CD4-positive, alpha-beta memory T cell (primary cell): ENCODE measurements around the gene TAGLN2. TPM values are rescaled to one million over a fixed set of nuclear protein-coding genes. Genes with fewer than 3 reads are reported as not detected.
"Not testable (repeated sequence)": the region's sequence is repeated elsewhere in the genome, so short reads cannot be mapped to it uniquely, and the experiment has no call there.

Experiments used
- CTCF ChIA-PET: fragments of 350-600 bp; sonication (Branson Sonifier 250); formaldehyde crosslinking; loops from one replicate; lab custom pipeline; 2021; ENCODE audit warnings: inconsistent platforms; ENCODE audit not compliant: partially characterized antibody; lab: Charles Lee
- POLR2A ChIA-PET: fragments of 350-600 bp; sonication (Branson Sonifier 250); formaldehyde crosslinking; loops from one replicate; lab custom pipeline; 2021; ENCODE audit not compliant: partially characterized antibody; lab: Charles Lee
- DNase-seq, 5 donors: peaks; one replicate each; pipeline versions ENCODE4 v3.0.0 to v3.0.0-alpha.2; 2020 to 2022; ENCODE audit warnings: mixed read lengths in 1 of 5
- H3K27ac ChIP-seq: one replicate; pipeline ENCODE4 v1.7.0; 2013; ENCODE audit warnings: low read depth, low read length
- H3K27me3 ChIP-seq: 2 replicates; pipeline ENCODE4 v1.7.0; 2013; ENCODE audit warnings: mild to moderate bottlenecking, low read length, moderate library complexity; ENCODE audit not compliant: insufficient read depth
- H3K36me3 ChIP-seq: 2 replicates; pipeline ENCODE4 v1.7.0; 2013; ENCODE audit warnings: mild to moderate bottlenecking, low read length, moderate library complexity; ENCODE audit not compliant: insufficient read depth
- H3K4me1 ChIP-seq: 2 replicates; pipeline ENCODE4 v1.7.0; 2013; ENCODE audit warnings: mild to moderate bottlenecking, low read length, moderate library complexity; ENCODE audit not compliant: insufficient read depth
- H3K4me3 ChIP-seq, 2 donors: one replicate each; pipeline ENCODE4 v1.7.0; 2013; ENCODE audit warnings: low read length in 2 of 2, mild to moderate bottlenecking in 1 of 2
- H3K9me3 ChIP-seq, 2 donors: one replicate each; pipeline ENCODE4 v1.7.0; 2013; ENCODE audit warnings: low read length in 2 of 2, control low read depth in 1 of 2; ENCODE audit not compliant: control insufficient read depth in 1 of 2
- H3K27ac Mint-ChIP-seq, 7 donors: one replicate each; pipeline ENCODE4 v1.8.0; 2020 to 2021; ENCODE audit warnings: mixed read lengths in 7 of 7, mild to moderate bottlenecking in 6 of 7, inconsistent platforms in 3 of 7, moderate library complexity in 3 of 7
- H3K27me3 Mint-ChIP-seq, 2 donors: one replicate each; pipeline ENCODE4 v1.8.0; 2020 to 2021; ENCODE audit warnings: mixed read lengths in 2 of 2
- H3K36me3 Mint-ChIP-seq, 2 donors: one replicate each; pipeline ENCODE4 v1.8.0; 2020 to 2021; ENCODE audit warnings: mixed read lengths in 2 of 2, inconsistent platforms in 1 of 2, mild to moderate bottlenecking in 1 of 2
- H3K4me1 Mint-ChIP-seq, 4 donors: one replicate each; pipeline ENCODE4 v1.8.0; 2020 to 2021; ENCODE audit warnings: mixed read lengths in 4 of 4, mild to moderate bottlenecking in 1 of 4
- H3K4me3 Mint-ChIP-seq, 8 donors: one replicate each; pipeline ENCODE4 v1.8.0; 2020 to 2021; ENCODE audit warnings: mixed read lengths in 8 of 8, mild to moderate bottlenecking in 7 of 8, moderate library complexity in 6 of 8, inconsistent platforms in 3 of 8
- H3K9me3 Mint-ChIP-seq, 8 donors: one replicate each; pipeline ENCODE4 v1.8.0; 2020 to 2021; ENCODE audit warnings: mixed read lengths in 8 of 8, mild to moderate bottlenecking in 5 of 8, inconsistent platforms in 3 of 8, moderate library complexity in 1 of 8
- intact Hi-C: fragments of 100-400 bp; cut with micrococcal nuclease; formaldehyde crosslinking; loops from one replicate; pipeline ENCODE4 v1.15.1; 2023
- polyA plus RNA-seq, 2 donors: library from polyadenylated mRNA; unstranded; fragments of 300-500 nt; fragmentation: Illumina TruSeq; gene quantifications; one replicate each; pipeline ENCODE4 v1.2.3, GENCODE V29; 2021
- total RNA-seq, 2 experiments: library from RNA; stranded (reverse); gene quantifications; one replicate each; pipeline ENCODE4 v1.2.3, GENCODE V29; 2021

The TAGLN2 gene
- total and polyA plus RNA-seq, 4 experiments from 2014 or later, result 196 to 1,289 (median 611) TPM

GRCh38 chr1:159908031-159908940, 17.0 kb downstream of the TAGLN2 start:
- Histone ChIP-seq H3K27me3 (no peaks in the 10 kb centered on the region), H3K36me3 (no peaks in the 10 kb centered on the region), H3K27ac (no peak overlapping the region), H3K4me3 (no peak overlapping the region), H3K9me3 (no peaks in the 10 kb centered on the region), H3K4me1 (peaks cover 44% of the 10 kb centered on the region)
- intact Hi-C loops, result no loop called here
- Mint-ChIP-seq H3K27me3 (no peaks in the 10 kb centered on the region), H3K4me1 (peaks cover 42 to 53% (median 50%) of the 10 kb centered on the region in 4 donors), H3K9me3 (peaks cover 0 to 2% (median 0%) of the 10 kb centered on the region in 8 donors), H3K4me3 (no peak overlapping the region), H3K36me3 (no peaks in the 10 kb centered on the region), H3K27ac (peak overlapping the region; percentile 39 to 96 (median 78))
- ChIA-PET POLR2A (no interaction called here), CTCF (interaction anchor here (0.8 to 1.5 kb wide), 6 partner anchors 14 to 109 kb away, joined by 3 to 4 read pairs (median 3); partner anchors contain the start of gene TAGLN2)
- no peak for DNase-seq

GRCh38 chr1:159906960-159907359, 18.3 kb downstream of the TAGLN2 start:
- peaks cover 31% of the 10 kb centered on the region for H3K4me1 ChIP-seq
- no peak for DNase-seq
- Mint-ChIP-seq H3K9me3 (peaks cover 0 to 2% (median 0%) of the 10 kb centered on the region in 8 donors), H3K4me1 (peaks cover 33 to 40% (median 38%) of the 10 kb centered on the region in 4 donors), H3K27me3 (no peaks in the 10 kb centered on the region), H3K36me3 (no peaks in the 10 kb centered on the region), H3K4me3 (no peak overlapping the region), H3K27ac (peak overlapping the region in 3 of 7 donors; percentile 48 to 71 (median 61))
- intact Hi-C loops, result no loop called here
- H3K27ac ChIP-seq, result no peak overlapping the region
- H3K36me3 ChIP-seq, result no peaks in the 10 kb centered on the region
- CTCF ChIA-PET, result interaction anchor here (1.1 to 3.4 kb wide), 4 partner anchors 14 to 107 kb away, joined by 3 to 15 read pairs (median 4); partner anchors contain the start of gene TAGLN2
- H3K4me3 ChIP-seq, result no peak overlapping the region
- H3K9me3 ChIP-seq, result no peaks in the 10 kb centered on the region
- H3K27me3 ChIP-seq, result no peaks in the 10 kb centered on the region
- POLR2A ChIA-PET, result interaction anchor here (1.0 kb wide), 1 partner anchor 9 kb away, joined by 3 read pairs; no protein-coding TSS in a partner anchor

GRCh38 chr1:159904036-159904435, 21.3 kb downstream of the TAGLN2 start:
- H3K36me3 ChIP-seq, DNase-seq, H3K27me3 ChIP-seq, H3K27ac Mint-ChIP-seq, intact Hi-C loops, H3K4me3 ChIP-seq, H3K27ac ChIP-seq, H3K36me3 Mint-ChIP-seq, H3K9me3 ChIP-seq, H3K9me3 Mint-ChIP-seq, H3K4me1 ChIP-seq, H3K27me3 Mint-ChIP-seq, H3K4me3 Mint-ChIP-seq: not testable (repeated sequence)
- H3K4me1 Mint-ChIP-seq, result peaks cover 10 to 16% (median 14%) of the 10 kb centered on the region in 4 donors
- POLR2A ChIA-PET, result interaction anchor here (1.4 kb wide), 1 partner anchor 10 kb away, joined by 4 read pairs; no protein-coding TSS in a partner anchor
- CTCF ChIA-PET, result interaction anchor here (1.2 to 3.4 kb wide), 3 partner anchors 11 to 30 kb away, joined by 3 to 15 read pairs (median 11); no protein-coding TSS in a partner anchor

GRCh38 chr1:159902541-159902940, 22.8 kb downstream of the TAGLN2 start:
- Histone ChIP-seq H3K4me3 (no peak overlapping the region), H3K9me3 (no peaks in the 10 kb centered on the region), H3K27ac (no peak overlapping the region), H3K4me1 (no peaks in the 10 kb centered on the region), H3K36me3 (no peaks in the 10 kb centered on the region), H3K27me3 (no peaks in the 10 kb centered on the region)
- Mint-ChIP-seq H3K4me3 (no peak overlapping the region), H3K4me1 (peaks cover 5 to 14% (median 7%) of the 10 kb centered on the region in 4 donors), H3K27me3 (peaks cover 0 to 2% of the 10 kb centered on the region in 2 donors), H3K36me3 (no peaks in the 10 kb centered on the region), H3K27ac (no peak overlapping the region), H3K9me3 (peaks cover 0 to 2% (median 0%) of the 10 kb centered on the region in 8 donors)
- intact Hi-C loops, result no loop called here
- ChIA-PET POLR2A (interaction anchor here (1.1 kb wide), 1 partner anchor 122 kb away, joined by 3 read pairs; no protein-coding TSS in a partner anchor), CTCF (interaction anchor here (1.1 to 2.4 kb wide), 2 partner anchors 10 to 28 kb away, joined by 3 to 11 read pairs; no protein-coding TSS in a partner anchor)
- no peak for DNase-seq

GRCh38 chr1:159900755-159901360, 24.4 kb downstream of the TAGLN2 start:
- Mint-ChIP-seq H3K27me3 (peaks cover 0 to 2% of the 10 kb centered on the region in 2 donors), H3K4me3 (no peak overlapping the region), H3K36me3 (no peaks in the 10 kb centered on the region), H3K27ac (peak overlapping the region in 1 of 7 donors; percentile 59), H3K4me1 (peaks cover 0 to 6% (median under 1%) of the 10 kb centered on the region in 4 donors), H3K9me3 (peaks cover 0 to 2% (median 0%) of the 10 kb centered on the region in 8 donors)
- POLR2A ChIA-PET, result interaction anchor here (0.5 to 1.1 kb wide), 5 partner anchors 14 to 132 kb away, joined by 3 to 4 read pairs (median 3); partner anchors contain the start of gene TAGLN2
- intact Hi-C loops, result no loop called here
- Histone ChIP-seq H3K9me3 (no peaks in the 10 kb centered on the region), H3K4me3 (no peak overlapping the region), H3K4me1 (no peaks in the 10 kb centered on the region), H3K27ac (no peak overlapping the region), H3K27me3 (no peaks in the 10 kb centered on the region), H3K36me3 (no peaks in the 10 kb centered on the region)
- no peak for DNase-seq
- CTCF ChIA-PET, result interaction anchor here (0.8 to 1.3 kb wide), 5 partner anchors 8 to 106 kb away, joined by 4 to 6 read pairs (median 5); no protein-coding TSS in a partner anchor

GRCh38 chr1:159900086-159900680, 25.1 kb downstream of the TAGLN2 start, which contains the start of gene CFAP45:
CFAP45 (minus strand) TSS chr1:159900165; CDS start chr1:159900098, 67 bp downstream.
- Histone ChIP-seq H3K4me1 (no peaks in the 10 kb centered on the region), H3K9me3 (no peaks in the 10 kb centered on the region), H3K4me3 (no peak within 1 kb of the TSS), H3K27me3 (no peaks in the 10 kb centered on the region), H3K36me3 (no peaks in the 10 kb centered on the region), H3K27ac (no peak within 1 kb of the TSS)
- H3K4me1 Mint-ChIP-seq, result peaks cover 0 to 6% (median under 1%) of the 10 kb centered on the region in 4 donors
- no peaks in the 10 kb centered on the region for H3K36me3 Mint-ChIP-seq
- intact Hi-C loops, result no loop called here
- ChIA-PET POLR2A (interaction anchor here (1.0 kb wide), 2 partner anchors 24 to 25 kb away, joined by 3 to 4 read pairs; partner anchors contain the start of gene TAGLN2), CTCF (interaction anchor here (0.8 to 1.3 kb wide), 5 partner anchors 8 to 107 kb away, joined by 4 to 6 read pairs (median 5); no protein-coding TSS in a partner anchor)
- no peak for DNase-seq
- peaks cover 0 to 2% of the 10 kb centered on the region in 2 donors for H3K27me3 Mint-ChIP-seq
- peaks cover 0 to 2% (median 0%) of the 10 kb centered on the region in 8 donors for H3K9me3 Mint-ChIP-seq
- H3K27ac Mint-ChIP-seq, result peak within 1 kb of the TSS in 4 of 7 donors; percentile 15 to 59 (median 37)
- H3K4me3 Mint-ChIP-seq, result peak within 1 kb of the TSS in 1 of 8 donors; percentile 26
